MCF 10A (cell line): Measurements from ENCODE around the gene LZTS2. TPM values are rescaled to one million over a fixed set of nuclear protein-coding genes. Genes with fewer than 3 reads are reported as not detected.

ENCODE experiments used
- BruUV-seq: library from RNA; stranded (reverse); fragments of 400-500 nt; replicated peaks from 2 replicates; lab custom pipeline; 2021; lab: Mats Ljungman, UMichigan
- CTCF ChIA-PET: fragments of 300-600 bp; sonication (Branson Sonifier 250); formaldehyde crosslinking; extraction: SDS; loops from one replicate; lab custom pipeline; 2021; ENCODE audit warnings: antibody characterized with exemption, inconsistent platforms; lab: Yijun Ruan, JAX
- POLR2A ChIA-PET: fragments of 300-600, 350-650 bp; sonication (Branson Sonifier 250); formaldehyde crosslinking; extraction: SDS; loops from one replicate; lab custom pipeline; 2020; ENCODE audit warnings: antibody characterized with exemption, inconsistent platforms; lab: Yijun Ruan, JAX
- DNase-seq: peaks from one replicate; pipeline ENCODE4 v3.0.0-alpha.2; 2018; ENCODE audit not compliant: unreplicated experiment
- H3K27ac Mint-ChIP-seq: one replicate; pipeline ENCODE4 v1.8.0; 2022; ENCODE audit warnings: mild to moderate bottlenecking, low read depth, mixed read lengths; ENCODE audit not compliant: unreplicated experiment
- H3K27me3 Mint-ChIP-seq: one replicate; pipeline ENCODE4 v1.8.0; 2022; ENCODE audit warnings: mixed read lengths; ENCODE audit not compliant: insufficient read depth, unreplicated experiment
- H3K36me3 Mint-ChIP-seq: one replicate; pipeline ENCODE4 v1.8.0; 2022; ENCODE audit warnings: mild to moderate bottlenecking, moderate library complexity, mixed read lengths; ENCODE audit not compliant: insufficient read depth, unreplicated experiment
- H3K4me1 Mint-ChIP-seq: one replicate; pipeline ENCODE4 v1.8.0; 2022; ENCODE audit warnings: mixed read lengths; ENCODE audit not compliant: insufficient read depth, unreplicated experiment
- H3K4me3 Mint-ChIP-seq: one replicate; pipeline ENCODE4 v1.8.0; 2022; ENCODE audit warnings: mild to moderate bottlenecking, moderate library complexity, mixed read lengths; ENCODE audit not compliant: unreplicated experiment
- H3K9me3 Mint-ChIP-seq: one replicate; pipeline ENCODE4 v1.8.0; 2022; ENCODE audit warnings: mixed read lengths; ENCODE audit not compliant: unreplicated experiment
- intact Hi-C: fragments of 100-400 bp; cut with micrococcal nuclease; formaldehyde crosslinking; loops from 2 replicates; pipeline ENCODE4 v1.14.1; 2022
- total RNA-seq: library from RNA; stranded (reverse); gene quantifications from 2 replicates; pipeline ENCODE4 v1.2.3, GENCODE V29; 2022
- TF ChIP-seq, protein P1 (sequence below): fragments of 200-600 bp; IDR thresholded peaks from one replicate; pipeline ENCODE4 v1.8.0; 2022; ENCODE audit warnings: antibody characterized with exemption, mild to moderate bottlenecking; ENCODE audit not compliant: unreplicated experiment

LZTS2 gene
- total RNA-seq, 1 experiment from 2014 or later: 15.2 TPM

DNA sequence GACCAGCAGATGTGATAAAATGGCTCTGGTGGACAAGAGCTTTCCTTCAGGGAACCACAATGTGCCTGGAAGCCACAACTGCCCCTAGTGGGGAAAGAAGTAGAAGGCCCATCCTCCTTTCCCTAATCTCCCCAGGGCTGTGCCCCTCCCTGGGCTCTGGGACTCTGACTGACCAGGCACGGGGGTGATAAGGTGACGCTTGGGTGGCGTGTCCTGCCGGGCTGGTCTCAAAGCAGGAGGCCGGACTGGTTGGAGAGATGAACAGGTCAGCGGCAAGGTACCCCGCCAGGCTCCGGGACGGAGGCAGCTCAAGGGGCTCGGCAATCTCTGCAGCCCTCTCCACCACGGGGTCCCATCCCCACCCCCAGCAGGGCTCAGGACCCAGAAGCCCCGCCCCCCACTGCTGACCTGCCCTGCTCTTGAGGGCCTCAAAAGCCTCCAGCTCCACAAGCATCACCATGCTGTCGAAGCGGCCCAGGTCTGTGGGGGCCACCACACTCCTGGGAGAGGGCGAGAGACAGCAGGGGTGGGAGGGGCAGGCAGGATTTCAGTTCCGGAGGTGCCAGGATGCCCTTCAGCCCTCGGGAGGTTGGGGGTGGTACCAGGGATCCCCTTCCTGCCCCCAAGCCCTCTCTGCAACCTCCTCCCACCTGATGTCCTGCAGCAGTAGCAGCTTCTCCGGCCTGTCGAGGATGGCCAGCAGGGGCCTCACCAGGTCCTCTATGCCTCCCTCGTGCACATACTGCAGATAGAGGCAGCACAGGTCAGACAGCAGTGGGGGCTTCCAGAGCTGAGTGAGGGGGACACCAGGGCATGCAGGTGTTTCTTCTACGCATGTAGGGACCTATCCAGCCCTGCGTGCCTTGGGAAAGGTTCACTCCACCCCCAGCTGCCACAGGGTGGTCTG lies 12.2 kb downstream of the LZTS2 start:
- no peak for DNase-seq
- Mint-ChIP-seq H3K27ac (no peak overlapping the region), H3K27me3 (no peaks in the 10 kb centered on the region), H3K9me3 (no peaks in the 10 kb centered on the region), H3K36me3 (no peaks in the 10 kb centered on the region), H3K4me1 (peaks cover 26% of the 10 kb centered on the region), H3K4me3 (no peak overlapping the region)
- TF ChIP-seq, protein P1, sequence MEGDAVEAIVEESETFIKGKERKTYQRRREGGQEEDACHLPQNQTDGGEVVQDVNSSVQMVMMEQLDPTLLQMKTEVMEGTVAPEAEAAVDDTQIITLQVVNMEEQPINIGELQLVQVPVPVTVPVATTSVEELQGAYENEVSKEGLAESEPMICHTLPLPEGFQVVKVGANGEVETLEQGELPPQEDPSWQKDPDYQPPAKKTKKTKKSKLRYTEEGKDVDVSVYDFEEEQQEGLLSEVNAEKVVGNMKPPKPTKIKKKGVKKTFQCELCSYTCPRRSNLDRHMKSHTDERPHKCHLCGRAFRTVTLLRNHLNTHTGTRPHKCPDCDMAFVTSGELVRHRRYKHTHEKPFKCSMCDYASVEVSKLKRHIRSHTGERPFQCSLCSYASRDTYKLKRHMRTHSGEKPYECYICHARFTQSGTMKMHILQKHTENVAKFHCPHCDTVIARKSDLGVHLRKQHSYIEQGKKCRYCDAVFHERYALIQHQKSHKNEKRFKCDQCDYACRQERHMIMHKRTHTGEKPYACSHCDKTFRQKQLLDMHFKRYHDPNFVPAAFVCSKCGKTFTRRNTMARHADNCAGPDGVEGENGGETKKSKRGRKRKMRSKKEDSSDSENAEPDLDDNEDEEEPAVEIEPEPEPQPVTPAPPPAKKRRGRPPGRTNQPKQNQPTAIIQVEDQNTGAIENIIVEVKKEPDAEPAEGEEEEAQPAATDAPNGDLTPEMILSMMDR: no peak
- ChIA-PET CTCF (interaction anchor here (0.6 to 5.0 kb wide), 8 partner anchors 9 to 83 kb away, joined by 3 to 32 read pairs (median 4); partner anchors contain the start of gene LZTS2), POLR2A (interaction anchor here (1.6 to 1.7 kb wide), 2 partner anchors 14 to 15 kb away, joined by 6 read pairs; no protein-coding TSS in a partner anchor)
- intact Hi-C loops: loop anchor here (1.0 kb wide), 1 partner anchor 17 kb away; no protein-coding TSS in a partner anchor
- BruUV-seq: no TSS peak

DNA sequence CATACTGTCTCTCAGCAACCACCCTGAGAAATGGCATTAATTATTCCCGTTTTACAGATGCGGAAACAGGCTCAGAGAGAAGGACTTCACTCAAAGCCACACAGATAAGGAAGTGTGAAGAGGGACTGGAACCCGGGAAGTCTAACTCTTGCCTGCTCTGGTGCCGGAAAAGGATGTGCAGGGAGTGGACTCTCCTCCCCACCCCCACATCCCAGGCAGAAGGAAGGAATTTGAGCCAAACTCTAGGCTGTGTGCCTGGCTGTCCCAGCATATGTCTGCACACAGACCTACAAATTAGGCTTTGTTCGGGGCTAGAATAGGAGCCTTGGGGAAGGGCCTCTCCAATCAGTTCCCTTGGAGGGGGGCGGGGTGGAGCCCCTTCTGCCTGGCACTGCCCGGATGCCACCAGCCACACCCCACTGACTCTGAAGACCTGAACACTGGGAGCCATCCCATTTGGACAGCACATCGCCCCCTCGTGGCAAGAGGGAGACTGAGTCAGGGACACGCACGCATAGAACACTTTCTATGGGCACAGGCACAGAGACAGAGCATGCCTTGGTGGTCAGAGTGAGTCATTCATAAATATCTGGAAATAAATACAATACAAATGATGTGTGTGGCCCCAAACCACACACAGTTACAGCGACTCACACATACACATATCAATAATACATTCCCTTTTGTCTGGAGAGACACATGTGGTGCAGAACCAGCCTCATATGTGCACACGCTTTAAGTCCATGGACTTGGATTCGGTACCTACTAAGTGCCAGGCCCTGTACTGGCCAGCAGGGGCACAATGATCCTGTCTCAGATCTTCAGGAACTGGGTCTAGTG lies 13.1 kb downstream of the LZTS2 start:
- intact Hi-C loops: loop anchor here (1.0 kb wide), 2 partner anchors 14 to 18 kb away; no protein-coding TSS in a partner anchor
- no peaks in the 10 kb centered on the region for H3K27me3 Mint-ChIP-seq
- ChIA-PET CTCF (interaction anchor here (0.9 to 5.0 kb wide), 5 partner anchors 10 to 65 kb away, joined by 3 to 32 read pairs (median 5); partner anchors contain the start of gene LZTS2), POLR2A (no interaction called here)
- H3K27ac Mint-ChIP-seq: peak overlapping the region; percentile 29
- TF ChIP-seq, protein P1: peak; percentile 67
- H3K4me3 Mint-ChIP-seq: no peak overlapping the region
- DNase-seq: peak; percentile 95
- peaks cover 26% of the 10 kb centered on the region for H3K4me1 Mint-ChIP-seq
- no peaks in the 10 kb centered on the region for H3K9me3 Mint-ChIP-seq
- H3K36me3 Mint-ChIP-seq: no peaks in the 10 kb centered on the region
- BruUV-seq: no TSS peak

DNA sequence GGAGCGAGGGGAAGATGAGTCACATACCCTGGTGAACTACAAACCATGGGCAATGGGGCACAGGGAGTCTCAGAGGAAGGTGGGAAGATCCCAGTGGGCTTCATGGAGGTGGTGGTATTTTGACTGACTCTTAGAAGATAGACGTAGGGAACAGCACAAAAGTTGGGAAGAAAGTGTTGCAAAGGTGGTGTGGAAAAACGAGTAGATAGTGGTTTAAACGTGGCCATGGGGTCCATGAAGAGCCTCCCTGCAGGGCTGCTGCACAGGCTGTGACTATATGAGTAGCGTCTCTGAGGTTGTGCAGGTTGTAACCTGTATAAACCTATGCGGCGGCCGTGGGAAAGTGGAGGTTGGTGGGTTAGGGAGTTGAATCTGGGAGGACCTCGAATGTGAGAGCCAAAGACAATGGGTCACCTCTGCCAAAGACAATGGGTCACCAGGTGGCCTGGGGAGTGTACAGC lies 13.8 kb downstream of the LZTS2 start:
- no peaks in the 10 kb centered on the region for H3K36me3 Mint-ChIP-seq
- ChIA-PET POLR2A (interaction anchor here (2.1 kb wide), 1 partner anchor 15 kb away, joined by 26 read pairs; the partner anchor contains the start of gene LZTS2), CTCF (interaction anchor here (0.7 to 7.0 kb wide), 14 partner anchors 10 to 1090 kb away, joined by 3 to 199 read pairs (median 6); partner anchors contain the start of genes LZTS2, PDZD7 and SFXN3)
- peak; percentile 30 for DNase-seq
- TF ChIP-seq, protein P1: no peak
- BruUV-seq: no TSS peak
- H3K4me1 Mint-ChIP-seq: peaks cover 28% of the 10 kb centered on the region
- H3K27ac Mint-ChIP-seq: peak overlapping the region; percentile 29
- H3K9me3 Mint-ChIP-seq: no peaks in the 10 kb centered on the region
- intact Hi-C loops: loop anchor here (1.0 kb wide), 1 partner anchor 15 kb away; no protein-coding TSS in a partner anchor
- H3K4me3 Mint-ChIP-seq: no peak overlapping the region
- H3K27me3 Mint-ChIP-seq: no peaks in the 10 kb centered on the region
